IPS-20b (cell line): ENCODE data around the gene RAP1A.

Experiments used
- H3K27ac ChIP-seq: one replicate; pipeline ENCODE4 v1.5.1; 2013; ENCODE audit warnings: low read length
- H3K27me3 ChIP-seq: 2 replicates; pipeline ENCODE4 v1.6.1; 2013; ENCODE audit warnings: mild to moderate bottlenecking, low read length, inconsistent platforms; ENCODE audit not compliant: insufficient read depth
- H3K36me3 ChIP-seq: 2 replicates; pipeline ENCODE4 v1.6.1; 2013; ENCODE audit warnings: low read depth, mild to moderate bottlenecking, inconsistent platforms, low read length, moderate library complexity; ENCODE audit not compliant: insufficient read depth
- H3K4me1 ChIP-seq: 2 replicates; pipeline ENCODE4 v1.6.1; 2013; ENCODE audit warnings: mild to moderate bottlenecking, control low read depth, inconsistent platforms, low read length, moderate library complexity; ENCODE audit not compliant: insufficient read depth
- H3K4me3 ChIP-seq: 2 replicates; pipeline ENCODE4 v1.5.1; 2013; ENCODE audit warnings: mild to moderate bottlenecking, low read length, inconsistent platforms
- H3K9ac ChIP-seq: 2 replicates; pipeline ENCODE4 v1.6.1; 2013; ENCODE audit warnings: low read depth, mild to moderate bottlenecking, inconsistent platforms, low read length, moderate library complexity
- H3K9me3 ChIP-seq: 2 replicates; pipeline ENCODE4 v1.6.1; 2013; ENCODE audit warnings: mild to moderate bottlenecking, low read depth, low read length, inconsistent platforms; ENCODE audit not compliant: insufficient read depth

The RAP1A gene

DNA sequence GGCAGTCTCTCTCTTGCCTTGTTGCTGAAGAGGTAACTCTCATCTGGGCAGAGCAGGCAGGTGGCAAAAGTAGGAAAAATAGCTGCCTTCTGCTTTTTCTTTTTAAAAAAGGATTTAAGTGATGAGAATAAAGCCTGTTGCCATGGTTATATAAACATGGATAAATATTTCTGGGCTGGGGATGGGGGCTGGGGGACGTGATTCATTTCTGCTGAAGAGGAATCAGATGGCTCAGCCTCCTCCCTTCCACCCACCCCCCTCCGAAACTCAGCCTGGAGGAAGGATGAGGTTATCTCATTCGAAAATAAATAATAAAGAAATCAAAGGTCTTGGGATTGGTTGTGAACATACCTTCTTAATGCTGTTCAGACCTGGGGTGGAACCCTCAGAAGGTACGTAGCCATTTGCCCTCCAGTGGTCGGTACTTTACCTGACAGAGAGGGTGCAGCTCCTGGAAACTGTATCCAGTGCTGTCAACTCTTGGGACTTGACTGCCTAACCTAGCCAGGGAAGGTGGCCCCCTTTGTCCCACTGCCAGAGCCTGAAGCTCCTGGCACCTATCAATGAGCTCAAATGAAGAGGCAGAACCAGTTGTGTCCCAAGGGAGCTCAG is 123.5 kb downstream of the RAP1A start:
- Histone ChIP-seq H3K4me3 (no peak overlapping the region), H3K4me1 (no peaks in the 10 kb centered on the region; the same call in 1 of the 2 replicates), H3K9ac (no peak overlapping the region), H3K27ac (no peak overlapping the region), H3K36me3 (no peaks in the 10 kb centered on the region), H3K9me3 (no peaks in the 10 kb centered on the region), H3K27me3 (peaks cover 38% of the 10 kb centered on the region)

DNA sequence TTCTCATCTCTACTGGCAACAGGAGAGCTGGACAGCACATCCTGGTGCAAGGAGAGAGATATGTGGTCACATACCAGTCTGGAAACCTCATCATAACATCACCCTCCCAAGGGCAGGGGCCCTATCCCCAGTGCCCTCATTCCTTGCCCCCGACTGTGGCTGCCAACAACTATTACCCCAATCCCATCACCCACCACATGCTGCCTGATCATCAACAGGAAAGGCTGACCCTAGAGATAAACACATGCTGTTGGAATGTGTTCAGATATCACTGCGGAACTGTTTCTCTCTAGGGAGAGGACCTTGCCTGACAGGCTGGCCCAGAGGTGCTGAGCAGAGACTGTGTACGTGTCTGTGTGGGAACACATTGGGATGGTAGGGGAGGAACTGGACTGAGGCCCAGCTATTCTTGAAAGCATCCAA is 124.1 kb downstream of the RAP1A start:
- no peak overlapping the region for H3K27ac ChIP-seq
- no peaks in the 10 kb centered on the region for H3K9me3 ChIP-seq
- H3K4me1 ChIP-seq: no peaks in the 10 kb centered on the region
- H3K27me3 ChIP-seq: peaks cover 36% of the 10 kb centered on the region
- H3K36me3 ChIP-seq: no peaks in the 10 kb centered on the region
- no peak overlapping the region for H3K9ac ChIP-seq
- H3K4me3 ChIP-seq: no peak overlapping the region

DNA sequence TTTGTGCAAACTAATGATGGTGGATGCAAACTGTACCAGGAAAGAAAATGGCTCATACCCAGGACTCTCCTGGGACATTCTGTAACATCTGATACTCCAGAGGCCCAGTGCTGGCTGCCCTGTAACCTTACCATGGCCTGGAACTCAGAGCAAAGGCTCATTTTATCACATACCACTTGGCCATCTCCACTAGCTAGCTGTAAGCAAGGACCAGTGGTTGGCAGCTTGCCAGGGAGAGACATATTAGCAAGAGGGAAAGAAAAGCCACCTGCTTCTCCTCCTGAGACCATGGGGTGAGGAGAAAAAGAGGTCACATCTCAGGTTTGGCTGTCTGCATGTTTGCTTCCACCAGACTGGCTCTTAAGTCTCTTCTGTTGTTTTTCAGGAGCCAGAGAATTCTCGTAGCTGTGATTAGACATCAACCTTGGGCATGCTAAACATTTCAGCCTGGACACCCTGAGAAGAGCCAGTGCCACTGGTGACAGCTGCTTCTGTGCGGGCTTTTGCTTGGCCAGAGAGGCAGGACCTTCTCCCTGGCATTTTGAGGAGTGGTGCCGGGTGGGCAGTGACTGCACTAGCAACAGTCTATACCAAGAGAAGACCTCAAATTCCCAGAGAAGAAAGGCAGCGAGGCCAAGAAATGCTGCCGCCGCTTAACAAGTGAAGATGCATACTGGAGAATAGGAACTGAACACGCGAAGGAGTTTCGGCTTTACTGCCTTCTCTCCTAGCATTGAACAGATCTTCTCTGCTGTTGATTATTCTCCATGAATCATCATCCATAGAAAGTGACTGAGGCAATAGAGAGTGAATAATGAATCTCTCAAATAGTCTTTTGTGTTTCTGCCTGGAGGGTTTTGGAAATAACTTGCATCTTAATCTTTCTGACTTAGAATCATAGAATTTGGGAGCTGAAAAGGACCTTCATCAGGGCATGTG is 126.4 kb downstream of the RAP1A start:
- no peak overlapping the region for H3K9ac ChIP-seq
- no peaks in the 10 kb centered on the region for H3K36me3 ChIP-seq
- peaks cover 28% of the 10 kb centered on the region for H3K27me3 ChIP-seq
- no peaks in the 10 kb centered on the region for H3K9me3 ChIP-seq
- 0 out of 2 replicates have a peak, but pooled peaks cover 5% of the 10 kb centered on the region for H3K4me1 ChIP-seq
- no peak overlapping the region for H3K27ac ChIP-seq
- H3K4me3 ChIP-seq: no peak overlapping the region

DNA sequence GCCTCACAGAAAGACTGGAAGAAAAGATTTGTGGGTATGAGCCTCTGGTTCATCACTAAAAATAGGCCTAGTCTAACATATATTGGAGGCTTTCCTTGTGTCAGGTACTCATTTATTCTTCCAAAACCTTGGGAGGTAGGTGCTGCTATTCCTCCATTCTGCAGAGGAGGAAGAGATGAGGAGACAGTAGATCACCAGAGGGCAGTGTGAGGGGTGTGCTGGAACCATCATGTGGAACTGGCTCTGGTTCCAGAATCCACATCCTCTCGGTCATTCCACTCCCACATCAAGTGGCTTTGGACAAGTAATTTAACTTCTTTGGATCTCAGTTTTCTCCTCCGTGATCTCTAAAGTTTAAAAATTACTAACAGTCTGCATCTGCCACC is 127.0 kb downstream of the RAP1A start:
- Histone ChIP-seq H3K36me3 (no peaks in the 10 kb centered on the region), H3K4me1 (0 out of 2 replicates have a peak, but pooled peaks cover 5% of the 10 kb centered on the region), H3K27ac (no peak overlapping the region), H3K9ac (no peak overlapping the region), H3K9me3 (no peaks in the 10 kb centered on the region), H3K4me3 (no peak overlapping the region), H3K27me3 (peaks cover 22% of the 10 kb centered on the region)

DNA sequence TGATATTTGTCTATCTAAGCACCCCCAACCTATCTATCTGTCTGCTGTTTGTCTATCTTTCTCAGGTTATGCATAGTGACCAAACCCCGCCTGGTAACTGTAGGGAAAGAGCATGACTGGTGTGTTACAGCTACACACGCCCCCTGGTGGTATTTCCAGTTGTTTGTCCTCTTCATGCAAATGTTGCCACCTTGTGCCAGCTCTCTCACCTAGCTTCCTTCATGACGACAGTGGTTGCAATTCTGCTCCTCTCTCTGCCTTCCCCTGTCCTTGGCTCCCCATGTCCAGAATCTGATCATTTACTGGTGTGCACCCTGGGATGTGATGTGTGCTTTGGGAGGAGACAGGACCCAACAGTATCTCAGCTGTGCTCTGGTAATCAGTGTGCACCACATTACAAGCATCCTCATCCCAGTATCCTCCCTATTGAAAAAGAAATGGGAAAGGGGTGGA is 127.7 kb downstream of the RAP1A start:
- no peak overlapping the region for H3K4me3 ChIP-seq
- no peaks in the 10 kb centered on the region for H3K9me3 ChIP-seq
- no peak overlapping the region for H3K27ac ChIP-seq
- peaks cover 15% of the 10 kb centered on the region for H3K27me3 ChIP-seq
- 0 out of 2 replicates have a peak, but pooled peaks cover 5% of the 10 kb centered on the region for H3K4me1 ChIP-seq
- H3K36me3 ChIP-seq: no peaks in the 10 kb centered on the region
- H3K9ac ChIP-seq: no peak overlapping the region

DNA sequence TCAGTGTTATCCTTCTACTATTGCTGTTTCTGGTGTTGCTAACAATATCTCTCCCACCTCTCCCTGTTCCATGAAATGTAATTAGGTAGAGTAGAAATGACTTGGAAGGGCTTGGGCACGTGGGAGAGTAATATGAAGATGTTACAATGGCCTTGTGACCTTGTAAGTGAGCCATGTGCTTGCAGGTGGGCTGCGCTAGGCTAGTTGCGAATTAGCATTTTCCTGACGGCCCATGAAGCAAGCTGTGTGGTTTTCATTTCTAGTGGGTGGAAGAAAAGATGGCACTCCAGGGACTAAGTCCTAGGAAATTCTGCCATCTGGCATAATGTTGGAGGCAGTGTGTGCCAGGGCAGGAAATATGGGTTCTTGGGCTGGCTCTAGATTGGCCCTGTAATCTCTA is 128.4 kb downstream of the RAP1A start:
- 0 out of 2 replicates have a peak, but pooled peaks cover 5% of the 10 kb centered on the region for H3K4me1 ChIP-seq
- H3K9me3 ChIP-seq: no peaks in the 10 kb centered on the region
- no peaks in the 10 kb centered on the region for H3K36me3 ChIP-seq
- peaks cover 9% of the 10 kb centered on the region; the same call in 1 of the 2 replicates for H3K27me3 ChIP-seq
- H3K4me3 ChIP-seq: no peak overlapping the region
- no peak overlapping the region for H3K9ac ChIP-seq
- H3K27ac ChIP-seq: no peak overlapping the region

DNA sequence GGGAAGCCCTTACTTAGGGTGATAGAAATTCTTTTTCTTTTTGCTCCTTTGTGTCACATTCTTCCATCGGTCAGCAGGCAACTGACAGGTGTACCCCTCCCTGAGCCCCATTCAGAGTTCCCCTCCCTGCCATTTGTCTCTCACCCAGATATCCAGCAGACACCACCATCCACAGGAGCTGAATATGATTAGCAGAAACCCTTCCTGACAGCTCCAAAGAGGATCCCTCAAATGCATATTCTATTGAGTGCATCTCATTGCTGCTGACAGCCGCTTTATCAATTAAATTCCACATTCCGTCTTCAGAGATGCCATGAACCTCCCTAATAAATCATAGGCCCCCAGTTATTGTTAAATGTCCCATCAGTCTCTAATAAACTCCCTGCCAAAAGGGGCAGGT is 130.0 kb downstream of the RAP1A start:
- H3K36me3 ChIP-seq: no peaks in the 10 kb centered on the region
- H3K27me3 ChIP-seq: no peaks in the 10 kb centered on the region
- no peak overlapping the region for H3K27ac ChIP-seq
- no peak overlapping the region for H3K4me3 ChIP-seq
- peaks cover 7% of the 10 kb centered on the region; the same call in 1 of the 2 replicates for H3K4me1 ChIP-seq
- H3K9ac ChIP-seq: no peak overlapping the region
- no peaks in the 10 kb centered on the region for H3K9me3 ChIP-seq

DNA sequence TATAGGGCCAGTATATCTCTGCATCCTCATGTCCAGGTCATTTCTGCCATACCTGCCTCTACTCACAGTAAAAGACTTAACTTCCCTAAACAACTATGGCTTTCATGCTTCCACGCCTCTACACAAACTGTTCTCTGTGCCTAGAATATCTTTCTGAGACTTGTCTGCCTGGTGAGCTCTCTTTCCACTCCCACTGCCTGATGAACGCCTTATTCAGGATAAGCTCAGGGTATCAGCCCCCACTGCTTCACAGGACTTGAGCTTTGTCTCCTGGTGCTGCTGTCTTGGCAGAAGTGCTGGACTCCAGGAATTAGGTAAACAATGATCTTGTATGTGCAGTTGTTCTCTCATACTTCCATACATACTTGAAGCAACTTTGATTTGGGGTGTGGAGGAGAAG is 131.3 kb downstream of the RAP1A start:
- H3K4me3 ChIP-seq: no peak overlapping the region
- H3K9me3 ChIP-seq: no peaks in the 10 kb centered on the region
- no peak overlapping the region for H3K9ac ChIP-seq
- peaks cover 10% of the 10 kb centered on the region; the same call in 1 of the 2 replicates for H3K4me1 ChIP-seq
- no peaks in the 10 kb centered on the region for H3K36me3 ChIP-seq
- H3K27me3 ChIP-seq: no peaks in the 10 kb centered on the region
- no peak overlapping the region for H3K27ac ChIP-seq

DNA sequence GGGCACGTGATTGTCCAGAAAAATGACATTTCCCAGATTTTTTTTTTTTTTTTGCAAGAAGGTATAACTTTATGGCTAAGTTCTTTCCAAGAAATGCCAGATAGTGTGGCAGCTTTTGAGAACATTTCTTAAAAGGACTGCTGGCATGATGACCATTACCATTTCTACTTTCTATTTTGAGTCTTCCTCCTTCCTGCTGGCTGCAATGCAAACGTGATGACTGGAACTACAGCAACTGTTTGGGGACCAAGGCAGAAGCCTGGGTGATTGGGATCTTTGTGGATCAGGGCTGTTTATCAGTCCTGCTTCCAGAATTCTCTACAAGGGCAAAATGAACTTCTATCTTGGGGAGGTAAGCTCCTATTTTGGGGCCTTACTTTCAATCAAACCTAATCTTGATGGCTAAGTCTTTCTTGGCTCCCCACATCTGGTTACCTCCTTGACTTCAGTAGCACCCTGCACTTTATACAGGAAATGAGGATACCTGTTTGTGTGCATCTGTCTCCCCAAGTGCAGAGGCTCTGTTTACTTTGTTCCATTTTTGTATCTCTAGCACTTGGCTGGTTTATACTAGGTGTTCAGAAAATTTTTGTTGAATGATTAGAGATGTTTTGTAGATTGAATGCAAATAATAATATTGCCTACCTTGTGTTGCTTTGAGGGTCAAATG is 132.5 kb downstream of the RAP1A start:
- H3K9me3 ChIP-seq: no peaks in the 10 kb centered on the region

DNA sequence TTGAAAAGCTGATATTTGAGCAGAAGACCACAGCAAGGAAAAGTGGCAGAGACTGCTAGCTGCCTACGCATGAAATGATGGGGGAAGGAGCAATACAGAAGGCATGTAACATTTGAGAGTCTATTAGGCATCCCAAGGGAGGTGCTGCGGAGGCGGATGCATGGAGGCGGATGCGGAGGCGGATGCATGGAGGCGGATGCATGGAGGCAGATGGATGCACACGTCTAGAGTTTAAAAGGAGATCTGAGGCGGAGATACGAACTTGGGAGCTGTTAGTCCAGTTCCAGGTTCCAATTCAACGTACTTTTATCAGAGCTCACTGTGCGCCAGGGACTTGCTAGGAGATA is 135.4 kb downstream of the RAP1A start:
- Histone ChIP-seq H3K36me3 (peaks cover 18% of the 10 kb centered on the region), H3K9me3 (no peaks in the 10 kb centered on the region), H3K9ac (peak overlapping the region; percentile 99), H3K27ac (peak overlapping the region; percentile 97), H3K27me3 (no peaks in the 10 kb centered on the region), H3K4me1 (peaks cover 5% of the 10 kb centered on the region; the same call in 1 of the 2 replicates), H3K4me3 (peak overlapping the region; percentile 100)

More for the DNA sequence above, 132.5 kb downstream of the RAP1A start:
- Histone ChIP-seq H3K36me3 (no peaks in the 10 kb centered on the region), H3K27ac (no peak overlapping the region), H3K27me3 (no peaks in the 10 kb centered on the region), H3K4me1 (peaks cover 10% of the 10 kb centered on the region; the same call in 1 of the 2 replicates), H3K9ac (no peak overlapping the region), H3K4me3 (no peak overlapping the region)

DNA sequence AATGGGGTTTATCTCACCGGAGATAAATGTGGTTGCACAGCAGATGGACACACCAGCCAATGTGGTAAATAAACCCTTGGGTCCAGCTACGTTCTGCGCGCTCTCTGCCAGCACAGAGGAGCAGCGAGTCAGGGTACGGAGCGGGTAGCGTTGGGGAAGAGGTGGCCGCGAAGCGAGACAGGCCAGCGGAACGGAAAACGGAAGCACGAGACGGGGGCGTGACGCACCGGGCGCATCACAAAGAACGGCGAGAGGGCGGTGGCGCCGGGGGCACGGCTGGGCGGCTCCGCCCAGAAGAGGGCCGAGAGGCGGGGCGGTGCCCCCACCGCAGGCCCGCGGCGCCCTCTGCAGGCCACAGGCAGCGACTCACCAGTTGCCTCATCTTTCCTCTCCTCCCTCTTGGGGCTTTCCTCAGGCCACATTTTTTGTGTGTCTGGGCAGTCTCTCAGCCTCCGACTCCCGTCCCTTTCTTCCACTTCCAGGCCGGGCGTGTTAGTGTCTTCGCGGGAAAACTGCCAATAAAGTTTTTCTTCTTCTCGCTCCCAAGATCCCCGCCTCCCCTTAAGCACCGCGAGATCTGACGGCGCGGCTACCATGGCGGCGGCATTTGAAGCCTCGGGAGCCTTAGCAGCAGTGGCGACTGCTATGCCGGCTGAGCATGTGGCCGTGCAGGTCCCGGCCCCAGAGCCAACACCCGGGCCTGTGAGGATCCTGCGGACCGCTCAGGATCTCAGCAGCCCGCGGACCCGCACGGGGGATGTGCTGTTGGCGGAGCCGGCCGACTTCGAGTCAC is 135.9 kb downstream of the RAP1A start, which contains the start of gene DDX20:
Gene DDX20, plus strand, starts transcription at position 571 of the 793 bp plus-strand sequence. Its CDS starts 24 bp downstream, at position 595.
- peaks cover 23% of the 10 kb centered on the region for H3K36me3 ChIP-seq
- no peaks in the 10 kb centered on the region for H3K9me3 ChIP-seq
- H3K27ac ChIP-seq: peak within 1 kb of the TSS; percentile 97
- no peaks in the 10 kb centered on the region for H3K27me3 ChIP-seq
- peak within 1 kb of the TSS; percentile 99 for H3K9ac ChIP-seq
- peaks cover 5% of the 10 kb centered on the region; the same call in 1 of the 2 replicates for H3K4me1 ChIP-seq
- H3K4me3 ChIP-seq: peak within 1 kb of the TSS; percentile 100
